Breast epithelium (tissue), 3 donors: ENCODE data around the gene ARHGEF17.

Experiments
- POLR2A ChIP-seq: fragments of 450-650 bp; IDR thresholded peaks from one replicate; pipeline ENCODE4 v1.6.1; 2016; ENCODE audit warnings: antibody characterized with exemption, mild to moderate bottlenecking, moderate library complexity
- TF ChIP-seq, protein P1 (sequence below), 3 donors: fragments of 450-650 bp; IDR thresholded peaks; one replicate each; pipeline ENCODE4 v1.5.1; 2016 to 2017; ENCODE audit warnings: antibody characterized with exemption in 3 of 3, mild to moderate bottlenecking in 3 of 3, moderate library complexity in 3 of 3

- no peak for TF ChIP-seq POLR2A
- TF ChIP-seq, protein P1, sequence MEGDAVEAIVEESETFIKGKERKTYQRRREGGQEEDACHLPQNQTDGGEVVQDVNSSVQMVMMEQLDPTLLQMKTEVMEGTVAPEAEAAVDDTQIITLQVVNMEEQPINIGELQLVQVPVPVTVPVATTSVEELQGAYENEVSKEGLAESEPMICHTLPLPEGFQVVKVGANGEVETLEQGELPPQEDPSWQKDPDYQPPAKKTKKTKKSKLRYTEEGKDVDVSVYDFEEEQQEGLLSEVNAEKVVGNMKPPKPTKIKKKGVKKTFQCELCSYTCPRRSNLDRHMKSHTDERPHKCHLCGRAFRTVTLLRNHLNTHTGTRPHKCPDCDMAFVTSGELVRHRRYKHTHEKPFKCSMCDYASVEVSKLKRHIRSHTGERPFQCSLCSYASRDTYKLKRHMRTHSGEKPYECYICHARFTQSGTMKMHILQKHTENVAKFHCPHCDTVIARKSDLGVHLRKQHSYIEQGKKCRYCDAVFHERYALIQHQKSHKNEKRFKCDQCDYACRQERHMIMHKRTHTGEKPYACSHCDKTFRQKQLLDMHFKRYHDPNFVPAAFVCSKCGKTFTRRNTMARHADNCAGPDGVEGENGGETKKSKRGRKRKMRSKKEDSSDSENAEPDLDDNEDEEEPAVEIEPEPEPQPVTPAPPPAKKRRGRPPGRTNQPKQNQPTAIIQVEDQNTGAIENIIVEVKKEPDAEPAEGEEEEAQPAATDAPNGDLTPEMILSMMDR (IDR thresholded peaks at IDR 0.05), result no peak
Observed at GRCh38 chr11:73380897-73381410, 72.9 kb downstream of the ARHGEF17 start.
